Gastroesophageal sphincter (tissue), 4 donors: ENCODE measurements around the gene F2RL3. TPM values are rescaled to one million over a fixed set of nuclear protein-coding genes. Genes with fewer than 3 reads are reported as not detected.

Experiments used
- ATAC-seq: fragments of 150-250 bp; one replicate; pipeline ENCODE4 v1.9.1; 2016; ENCODE audit warnings: mild to moderate bottlenecking, moderate library complexity
- H3K27ac ChIP-seq, 4 donors: fragments of 200-600 bp; sonication (generic) in 3 of 4; 1 replicate in 3 of 4; 2 replicates in 1 of 4; pipeline ENCODE4 v1.5.1; 2016 to 2019
- H3K27me3 ChIP-seq: fragments of 200-600 bp; sonication (generic); one replicate; pipeline ENCODE4 v1.5.1; 2019
- H3K36me3 ChIP-seq, 2 donors: fragments of 200-600 bp; sonication (generic); one replicate each; pipeline ENCODE4 v1.5.1; 2019; ENCODE audit warnings: control low read depth in 1 of 2
- H3K4me1 ChIP-seq, 3 donors: fragments of 200-600 bp; sonication (generic); 1 replicate in 2 of 3; 2 replicates in 1 of 3; pipeline ENCODE4 v1.5.1; 2016 to 2019; ENCODE audit warnings: control low read depth in 2 of 3
- H3K4me3 ChIP-seq, 2 donors: fragments of 200-600 bp; sonication (generic); one replicate each; pipeline ENCODE4 v1.5.1; 2019; ENCODE audit warnings: mild to moderate bottlenecking in 1 of 2, moderate library complexity in 1 of 2
- H3K9me3 ChIP-seq, 3 donors: fragments of 200-600 bp; sonication (generic); one replicate each; pipeline ENCODE4 v1.5.1; 2017 to 2019; ENCODE audit warnings: control low read depth in 2 of 3
- EP300 ChIP-seq: sonication (generic); formaldehyde crosslinking; IDR thresholded peaks from one replicate; pipeline ENCODE4 v1.6.1; 2017; ENCODE audit warnings: antibody characterized with exemption, mild to moderate bottlenecking
- POLR2A ChIP-seq, 2 donors: fragments of 450-650 bp; IDR thresholded peaks; one replicate each; pipeline ENCODE4 v1.6.1; 2017; ENCODE audit warnings: antibody characterized with exemption in 2 of 2, mild to moderate bottlenecking in 2 of 2, moderate library complexity in 1 of 2
- POLR2AphosphoS5 ChIP-seq: sonication (generic); formaldehyde crosslinking; IDR thresholded peaks from one replicate; pipeline ENCODE4 v1.6.1; 2017; ENCODE audit warnings: antibody characterized with exemption
- WGBS, 2 donors: methylation state at CpG; one replicate each; pipeline ENCODE4 v1.1.5; 2018; ENCODE audit warnings: low coverage in 1 of 2; 5-methylcytosine and 5-hydroxymethylcytosine counted together
- total RNA-seq, 4 donors: library from RNA; depleted of rRNA; stranded (reverse); fragments of >200 nt; gene quantifications; one replicate each; pipeline ENCODE4 v1.1.0, GENCODE V29; 2016
- TF ChIP-seq, protein P1 (sequence below), 4 experiments: fragments of 200-600 bp in 2 of 4; fragments of 450-650 bp in 2 of 4; sonication (generic) in 1 of 4; IDR thresholded peaks; one replicate each; pipeline ENCODE4 v1.5.1; 2017 to 2019; ENCODE audit warnings: antibody characterized with exemption in 4 of 4, mild to moderate bottlenecking in 2 of 4, moderate library complexity in 2 of 4

F2RL3 gene
- total RNA-seq, 4 donors from 2014 or later: 2.3 to 5.1 (median 2.7) TPM

- Histone ChIP-seq H3K27me3 (no peaks in the 10 kb centered on the region), H3K4me1 (no peaks in the 10 kb centered on the region), H3K36me3 (no peaks in the 10 kb centered on the region), H3K9me3 (peaks cover 0 to 44% (median 0%) of the 10 kb centered on the region in 3 donors), H3K27ac (no peak overlapping the region), H3K4me3 (no peak overlapping the region)
- no peak for ATAC-seq
- TF ChIP-seq, protein P1, sequence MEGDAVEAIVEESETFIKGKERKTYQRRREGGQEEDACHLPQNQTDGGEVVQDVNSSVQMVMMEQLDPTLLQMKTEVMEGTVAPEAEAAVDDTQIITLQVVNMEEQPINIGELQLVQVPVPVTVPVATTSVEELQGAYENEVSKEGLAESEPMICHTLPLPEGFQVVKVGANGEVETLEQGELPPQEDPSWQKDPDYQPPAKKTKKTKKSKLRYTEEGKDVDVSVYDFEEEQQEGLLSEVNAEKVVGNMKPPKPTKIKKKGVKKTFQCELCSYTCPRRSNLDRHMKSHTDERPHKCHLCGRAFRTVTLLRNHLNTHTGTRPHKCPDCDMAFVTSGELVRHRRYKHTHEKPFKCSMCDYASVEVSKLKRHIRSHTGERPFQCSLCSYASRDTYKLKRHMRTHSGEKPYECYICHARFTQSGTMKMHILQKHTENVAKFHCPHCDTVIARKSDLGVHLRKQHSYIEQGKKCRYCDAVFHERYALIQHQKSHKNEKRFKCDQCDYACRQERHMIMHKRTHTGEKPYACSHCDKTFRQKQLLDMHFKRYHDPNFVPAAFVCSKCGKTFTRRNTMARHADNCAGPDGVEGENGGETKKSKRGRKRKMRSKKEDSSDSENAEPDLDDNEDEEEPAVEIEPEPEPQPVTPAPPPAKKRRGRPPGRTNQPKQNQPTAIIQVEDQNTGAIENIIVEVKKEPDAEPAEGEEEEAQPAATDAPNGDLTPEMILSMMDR (IDR thresholded peaks at IDR 0.05): no peak
- no peak for TF ChIP-seq POLR2AphosphoS5
- no peak for TF ChIP-seq EP300
- TF ChIP-seq POLR2A (IDR thresholded peaks at IDR 0.05): no peak
- 75 to 87% methylated on average over 4 to 6 of the region's 21 CpGs for WGBS, 2 donors
Observed at GRCh38 chr19:16921766-16922591, 33.2 kb downstream of the F2RL3 start.

DNA sequence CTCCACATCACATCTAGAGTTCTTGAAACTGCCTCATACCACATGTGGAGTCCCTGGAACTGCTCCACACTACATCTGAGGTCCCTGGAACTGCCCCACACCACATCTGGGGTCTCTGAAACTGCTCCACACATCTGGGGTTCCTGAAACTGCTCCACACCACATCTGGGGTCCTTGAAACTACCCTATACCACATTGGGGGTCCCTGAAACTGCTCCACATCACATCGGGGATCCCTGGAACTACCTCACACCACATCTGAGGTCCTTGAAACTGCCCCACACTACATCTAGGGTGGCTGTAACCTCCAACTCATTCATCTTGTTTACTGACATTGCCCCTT is 33.8 kb downstream of the F2RL3 start:
- 40 to 43% methylated on average over 1 of the region's 1 CpG for WGBS, 2 donors
- Histone ChIP-seq H3K9me3 (peaks cover 0 to 44% (median 0%) of the 10 kb centered on the region in 3 donors), H3K36me3 (no peaks in the 10 kb centered on the region), H3K27me3 (no peaks in the 10 kb centered on the region), H3K4me3 (no peak overlapping the region), H3K4me1 (no peaks in the 10 kb centered on the region), H3K27ac (no peak overlapping the region)
- TF ChIP-seq EP300 (no peak), POLR2AphosphoS5 (no peak), POLR2A (IDR thresholded peaks at IDR 0.05) (no peak)
- TF ChIP-seq, protein P1 (IDR thresholded peaks at IDR 0.05): no peak
- no peak for ATAC-seq

- WGBS, 2 donors: 84 to 100% methylated on average over 1 to 5 of the region's 13 CpGs
- Histone ChIP-seq H3K27ac (no peak overlapping the region), H3K9me3 (peaks cover 0 to 44% (median 0%) of the 10 kb centered on the region in 3 donors), H3K27me3 (no peaks in the 10 kb centered on the region), H3K36me3 (no peaks in the 10 kb centered on the region), H3K4me3 (no peak overlapping the region), H3K4me1 (no peaks in the 10 kb centered on the region)
- no peak for ATAC-seq
- no peak for TF ChIP-seq EP300
- TF ChIP-seq POLR2A (IDR thresholded peaks at IDR 0.05): no peak
- no peak for TF ChIP-seq POLR2AphosphoS5
- TF ChIP-seq, protein P1 (IDR thresholded peaks at IDR 0.05): no peak
Observed at GRCh38 chr19:16922949-16923348, 34.1 kb downstream of the F2RL3 start.

GRCh38 chr19:16927883-16928282 is 39.1 kb downstream of the F2RL3 start:
- WGBS, 2 donors: no CpG with 5 or more reads among the region's 13 CpGs
- no peak for TF ChIP-seq POLR2AphosphoS5
- no peak for TF ChIP-seq EP300
- TF ChIP-seq, protein P1 (IDR thresholded peaks at IDR 0.05): no peak
- TF ChIP-seq POLR2A (IDR thresholded peaks at IDR 0.05): no peak
- no peak overlapping the region for H3K27ac ChIP-seq
- ATAC-seq: no peak
- H3K9me3 ChIP-seq: peaks cover 0 to 34% (median 0%) of the 10 kb centered on the region in 3 donors
- H3K4me1 ChIP-seq: no peaks in the 10 kb centered on the region
- H3K36me3 ChIP-seq: no peaks in the 10 kb centered on the region
- peaks cover 21% of the 10 kb centered on the region for H3K27me3 ChIP-seq
- H3K4me3 ChIP-seq: no peak overlapping the region

- no peaks in the 10 kb centered on the region for H3K36me3 ChIP-seq
- H3K27me3 ChIP-seq: peaks cover 21% of the 10 kb centered on the region
- H3K4me1 ChIP-seq: no peaks in the 10 kb centered on the region
- 92% methylated on average over 1 of the region's 2 CpGs; no CpG with 5 or more reads in 1 of the 2 donors for WGBS, 2 donors
- H3K9me3 ChIP-seq: peaks cover 0 to 34% (median 0%) of the 10 kb centered on the region in 3 donors
- TF ChIP-seq POLR2AphosphoS5 (no peak), EP300 (no peak)
- no peak for ATAC-seq
- H3K27ac ChIP-seq: no peak overlapping the region
- H3K4me3 ChIP-seq: no peak overlapping the region
Observed at GRCh38 chr19:16928351-16928750, 39.6 kb downstream of the F2RL3 start.
